GM18502 (cell line): ENCODE measurements around the gene CNTN5.

ENCODE experiments used
- ATAC-seq: cut with Tn5 transposase; IDR thresholded peaks from one replicate; pipeline ENCODE4 v1.9.1; 2021; ENCODE audit warnings: mild to moderate bottlenecking; ENCODE audit not compliant: unreplicated experiment, poor library complexity

CNTN5 gene

GRCh38 chr11:100151944-100152343 lies 1131.2 kb downstream of the CNTN5 start:
- no peak for ATAC-seq

GRCh38 chr11:100152766-100153165 lies 1132.0 kb downstream of the CNTN5 start:
- no peak for ATAC-seq

GRCh38 chr11:100163471-100163870 lies 1142.7 kb downstream of the CNTN5 start:
- ATAC-seq = no peak

GRCh38 chr11:100174881-100175280 lies 1154.1 kb downstream of the CNTN5 start:
- no peak for ATAC-seq

GRCh38 chr11:100176456-100176855 lies 1155.7 kb downstream of the CNTN5 start:
- ATAC-seq = no peak

- no peak for ATAC-seq
Measured at GRCh38 chr11:100177651-100178050, 1156.9 kb downstream of the CNTN5 start.

GRCh38 chr11:100182350-100182749 lies 1161.6 kb downstream of the CNTN5 start:
- no peak for ATAC-seq

- ATAC-seq = no peak
Measured at GRCh38 chr11:100182927-100183326, 1162.2 kb downstream of the CNTN5 start.

GRCh38 chr11:100185588-100185987 lies 1164.8 kb downstream of the CNTN5 start:
- ATAC-seq = no peak

- no peak for ATAC-seq
Measured at GRCh38 chr11:100188137-100188783, 1167.5 kb downstream of the CNTN5 start.

GRCh38 chr11:100190395-100190794 lies 1169.6 kb downstream of the CNTN5 start:
- ATAC-seq = no peak

- ATAC-seq = no peak
Measured at GRCh38 chr11:100192181-100192580, 1171.4 kb downstream of the CNTN5 start.

GRCh38 chr11:100203789-100204188 lies 1183.0 kb downstream of the CNTN5 start:
- ATAC-seq = no peak

- ATAC-seq = no peak
Measured at GRCh38 chr11:100205926-100206325, 1185.2 kb downstream of the CNTN5 start.

GRCh38 chr11:100208207-100208606 lies 1187.5 kb downstream of the CNTN5 start:
- ATAC-seq = no peak

- no peak for ATAC-seq
Measured at GRCh38 chr11:100214791-100215190, 1194.0 kb downstream of the CNTN5 start.

- no peak for ATAC-seq
Measured at GRCh38 chr11:100220801-100221200, 1200.1 kb downstream of the CNTN5 start.

GRCh38 chr11:100221791-100222190 lies 1201.0 kb downstream of the CNTN5 start:
- no peak for ATAC-seq

GRCh38 chr11:100224541-100225034 lies 1203.8 kb downstream of the CNTN5 start:
- ATAC-seq = no peak

- ATAC-seq = no peak
Measured at GRCh38 chr11:100229086-100229485, 1208.3 kb downstream of the CNTN5 start.

GRCh38 chr11:100232006-100232405 lies 1211.3 kb downstream of the CNTN5 start:
- ATAC-seq = no peak

- no peak for ATAC-seq
Measured at GRCh38 chr11:100235085-100235484, 1214.3 kb downstream of the CNTN5 start.
